ACC112 (cell line): ENCODE measurements around the gene DOCK2.
"Not testable (repeated sequence)": the region's sequence is repeated elsewhere in the genome, so short reads cannot be mapped to it uniquely, and the experiment has no call there.

ENCODE experiments used
- H2AFZ ChIP-seq: fragments of 200-600 bp; sonication (generic); one replicate; pipeline ENCODE4 v1.6.0; 2017; ENCODE audit warnings: antibody characterized with exemption, low read length; ENCODE audit not compliant: unreplicated experiment
- H3K27ac ChIP-seq: fragments of 200-600 bp; sonication (generic); 2 replicates; pipeline ENCODE4 v1.5.1; 2014; ENCODE audit warnings: low read depth, mild to moderate bottlenecking, antibody characterized with exemption, low read length, moderate library complexity
- H3K27me3 ChIP-seq: fragments of 200-600 bp; sonication (generic); 2 replicates; pipeline ENCODE4 v1.6.1; 2014; ENCODE audit warnings: mild to moderate bottlenecking, antibody characterized with exemption, low read length, moderate library complexity, mixed read lengths; ENCODE audit not compliant: insufficient read depth
- H3K36me3 ChIP-seq: fragments of 200-600 bp; sonication (generic); 2 replicates; pipeline ENCODE4 v1.6.1; 2016; ENCODE audit warnings: mild to moderate bottlenecking, antibody characterized with exemption, low read length, moderate library complexity, mixed read lengths; ENCODE audit not compliant: insufficient read depth
- H3K4me1 ChIP-seq: fragments of 200-600 bp; sonication (generic); one replicate; pipeline ENCODE4 v1.6.1; 2016; ENCODE audit warnings: low read length, mixed read lengths; ENCODE audit not compliant: insufficient read depth, unreplicated experiment, control insufficient read depth
- H3K4me3 ChIP-seq: fragments of 200-600 bp; sonication (generic); 2 replicates; pipeline ENCODE4 v1.5.1; 2014; ENCODE audit warnings: mild to moderate bottlenecking, low read depth, low read length
- H3K79me2 ChIP-seq: fragments of 200-600 bp; sonication (generic); one replicate; pipeline ENCODE4 v1.6.0; 2016; ENCODE audit warnings: low read length; ENCODE audit not compliant: control insufficient read depth, unreplicated experiment, insufficient read depth

Gene DOCK2

GRCh38 chr5:169656125-169656901 is 19.2 kb downstream of the DOCK2 start:
- no peaks in the 10 kb centered on the region for H3K79me2 ChIP-seq
- 0 out of 2 replicates have a peak, but pooled peaks cover under 1% of the 10 kb centered on the region for H3K36me3 ChIP-seq
- no peak overlapping the region for H2AFZ ChIP-seq
- no peaks in the 10 kb centered on the region for H3K27me3 ChIP-seq
- H3K27ac ChIP-seq, result peak overlapping the region; percentile 34; the same call in 1 of the 2 replicates
- H3K4me3 ChIP-seq, result no peak overlapping the region
- peaks cover 10% of the 10 kb centered on the region for H3K4me1 ChIP-seq

- H3K27ac ChIP-seq, result no peak overlapping the region
Observed at GRCh38 chr5:169657127-169657526, 20.1 kb downstream of the DOCK2 start.

GRCh38 chr5:169662451-169662850 is 25.4 kb downstream of the DOCK2 start:
- not testable (repeated sequence) for H3K79me2 ChIP-seq, H3K4me1 ChIP-seq, H2AFZ ChIP-seq, H3K36me3 ChIP-seq, H3K27ac ChIP-seq, H3K27me3 ChIP-seq, H3K4me3 ChIP-seq

More at GRCh38 chr5:169657127-169657526, 20.1 kb downstream of the DOCK2 start:
- Histone ChIP-seq H3K79me2 (no peaks in the 10 kb centered on the region), H3K36me3 (peaks cover 8% of the 10 kb centered on the region; the same call in 1 of the 2 replicates), H3K4me3 (no peak overlapping the region), H2AFZ (no peak overlapping the region), H3K4me1 (peaks cover 2% of the 10 kb centered on the region), H3K27me3 (no peaks in the 10 kb centered on the region)

GRCh38 chr5:169663537-169663936 is 26.5 kb downstream of the DOCK2 start:
- H2AFZ ChIP-seq, result no peak overlapping the region

GRCh38 chr5:169666365-169666764 is 29.3 kb downstream of the DOCK2 start:
- H3K79me2 ChIP-seq, result no peaks in the 10 kb centered on the region
- no peak overlapping the region for H2AFZ ChIP-seq
- peaks cover 7% of the 10 kb centered on the region; the same call in 1 of the 2 replicates for H3K36me3 ChIP-seq
- H3K4me1 ChIP-seq, result peaks cover 17% of the 10 kb centered on the region
- H3K4me3 ChIP-seq, result no peak overlapping the region
- no peaks in the 10 kb centered on the region for H3K27me3 ChIP-seq
- H3K27ac ChIP-seq, result no peak overlapping the region

More at GRCh38 chr5:169663537-169663936, 26.5 kb downstream of the DOCK2 start:
- peaks cover 8% of the 10 kb centered on the region; the same call in 1 of the 2 replicates for H3K36me3 ChIP-seq
- peaks cover 9% of the 10 kb centered on the region for H3K4me1 ChIP-seq
- H3K27ac ChIP-seq, result no peak overlapping the region
- no peaks in the 10 kb centered on the region for H3K79me2 ChIP-seq
- H3K27me3 ChIP-seq, result no peaks in the 10 kb centered on the region
- no peak overlapping the region for H3K4me3 ChIP-seq

- H3K27me3 ChIP-seq, result no peaks in the 10 kb centered on the region
- H2AFZ ChIP-seq, result peak overlapping the region; percentile 89
- H3K27ac ChIP-seq, result peak overlapping the region; percentile 59
- H3K4me1 ChIP-seq, result peaks cover 17% of the 10 kb centered on the region
- no peaks in the 10 kb centered on the region for H3K36me3 ChIP-seq
- no peaks in the 10 kb centered on the region for H3K79me2 ChIP-seq
- peak overlapping the region; percentile 15; the same call in 1 of the 2 replicates for H3K4me3 ChIP-seq
Observed at GRCh38 chr5:169667896-169668674, 31.0 kb downstream of the DOCK2 start.

- no peaks in the 10 kb centered on the region for H3K27me3 ChIP-seq
- peak overlapping the region; percentile 59 for H3K27ac ChIP-seq
- H3K79me2 ChIP-seq, result no peaks in the 10 kb centered on the region
- peaks cover 17% of the 10 kb centered on the region for H3K4me1 ChIP-seq
- H3K4me3 ChIP-seq, result peak overlapping the region; percentile 15; the same call in 1 of the 2 replicates
- H3K36me3 ChIP-seq, result no peaks in the 10 kb centered on the region
- peak overlapping the region; percentile 89 for H2AFZ ChIP-seq
Observed at GRCh38 chr5:169668732-169669131, 31.7 kb downstream of the DOCK2 start.

GRCh38 chr5:169670769-169671525 is 33.9 kb downstream of the DOCK2 start:
- peaks cover 17% of the 10 kb centered on the region for H3K4me1 ChIP-seq
- H3K4me3 ChIP-seq, result no peak overlapping the region
- no peak overlapping the region for H2AFZ ChIP-seq
- no peaks in the 10 kb centered on the region for H3K27me3 ChIP-seq
- no peaks in the 10 kb centered on the region for H3K79me2 ChIP-seq
- no peaks in the 10 kb centered on the region for H3K36me3 ChIP-seq
- H3K27ac ChIP-seq, result no peak overlapping the region

- Histone ChIP-seq H2AFZ (no peak overlapping the region), H3K36me3 (no peaks in the 10 kb centered on the region), H3K4me1 (no peaks in the 10 kb centered on the region), H3K4me3 (no peak overlapping the region), H3K27ac (no peak overlapping the region), H3K79me2 (no peaks in the 10 kb centered on the region), H3K27me3 (no peaks in the 10 kb centered on the region)
Observed at GRCh38 chr5:169682026-169682425, 45.0 kb downstream of the DOCK2 start.

- H3K4me1 ChIP-seq, result no peaks in the 10 kb centered on the region
- H2AFZ ChIP-seq, result no peak overlapping the region
- no peaks in the 10 kb centered on the region for H3K79me2 ChIP-seq
- no peak overlapping the region for H3K27ac ChIP-seq
- no peaks in the 10 kb centered on the region for H3K36me3 ChIP-seq
- no peaks in the 10 kb centered on the region for H3K27me3 ChIP-seq
- H3K4me3 ChIP-seq, result no peak overlapping the region
Observed at GRCh38 chr5:169686137-169686536, 49.1 kb downstream of the DOCK2 start.
